Vagina (tissue), 2 donors: ENCODE results near the gene NSMCE4A. TPM values are rescaled to one million over a fixed set of nuclear protein-coding genes. Genes with fewer than 3 reads are reported as not detected.
"Not testable (repeated sequence)": the region's sequence is repeated elsewhere in the genome, so short reads cannot be mapped to it uniquely, and the experiment has no call there.

Experiments
- DNase-seq, 2 donors: peaks; one replicate each; pipeline ENCODE4 v3.0.0-alpha.2; 2017; ENCODE audit errors: extremely low spot score in 2 of 2
- H3K27ac ChIP-seq: fragments of 200-600 bp; sonication (generic); one replicate; pipeline ENCODE4 v1.5.1; 2019
- H3K27me3 ChIP-seq: fragments of 200-600 bp; sonication (generic); one replicate; pipeline ENCODE4 v1.5.1; 2019
- H3K36me3 ChIP-seq, 2 donors: fragments of 200-600 bp; sonication (generic); one replicate each; pipeline ENCODE4 v1.5.1; 2017 to 2019
- H3K4me1 ChIP-seq: fragments of 200-600 bp; sonication (generic); one replicate; pipeline ENCODE4 v1.5.1; 2019
- H3K4me3 ChIP-seq, 2 donors: fragments of 200-600 bp; sonication (generic); 1 replicate in 1 of 2; 2 replicates in 1 of 2; pipeline ENCODE4 v1.5.1; 2016 to 2019
- H3K9me3 ChIP-seq: fragments of 200-600 bp; sonication (generic); one replicate; pipeline ENCODE4 v1.5.1; 2019
- POLR2A ChIP-seq, 2 donors: fragments of 450-650 bp; IDR thresholded peaks; one replicate each; pipeline ENCODE4 v1.6.1; 2017; ENCODE audit warnings: antibody characterized with exemption in 2 of 2, mild to moderate bottlenecking in 2 of 2, moderate library complexity in 2 of 2
- POLR2AphosphoS5 ChIP-seq, 2 donors: sonication (generic); formaldehyde crosslinking; IDR thresholded peaks; one replicate each; pipeline ENCODE4 v1.9.0; 2017; ENCODE audit warnings: antibody characterized with exemption in 2 of 2, mild to moderate bottlenecking in 2 of 2, low read depth in 1 of 2; ENCODE audit not compliant: insufficient read depth in 1 of 2
- intact Hi-C: fragments of 100-400 bp; cut with DNase I; formaldehyde crosslinking; loops from one replicate; pipeline ENCODE4 v1.15.1; 2023
- total RNA-seq: library from RNA; depleted of rRNA; stranded (reverse); fragments of >200 nt; gene quantifications from one replicate; pipeline ENCODE4 v1.2.3, GENCODE V29; 2016
- TF ChIP-seq, protein P1 (sequence below), 3 experiments: fragments of 450-650 bp in 2 of 3; fragments of 200-600 bp in 1 of 3; sonication (generic) in 1 of 3; IDR thresholded peaks; one replicate each; pipeline ENCODE4 v1.5.1; 2017 to 2019; ENCODE audit warnings: antibody characterized with exemption in 3 of 3, mild to moderate bottlenecking in 2 of 3, moderate library complexity in 2 of 3

The NSMCE4A gene
- total RNA-seq, 1 donor from 2014 or later: 80.8 TPM

DNA sequence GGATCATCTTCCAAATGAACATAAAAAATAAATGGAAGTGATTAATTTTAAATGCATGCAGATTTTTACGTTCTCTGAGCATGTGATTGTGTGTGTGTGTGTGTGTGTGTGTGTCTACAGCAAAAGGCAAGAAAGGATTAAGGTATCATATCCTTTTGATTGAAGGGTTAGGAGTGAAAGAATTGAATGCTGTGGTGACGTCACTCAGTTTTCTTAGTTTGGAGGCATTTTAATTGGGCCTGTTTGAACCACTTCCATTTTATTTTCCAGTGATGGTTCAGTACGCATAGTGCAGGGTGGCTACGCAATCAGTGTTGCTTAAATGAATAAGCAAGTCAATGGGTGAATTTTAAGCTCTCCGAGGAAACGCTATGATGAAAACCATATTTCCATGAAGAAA, 45.2 kb upstream of the NSMCE4A start:
- DNase-seq: no peak

DNA sequence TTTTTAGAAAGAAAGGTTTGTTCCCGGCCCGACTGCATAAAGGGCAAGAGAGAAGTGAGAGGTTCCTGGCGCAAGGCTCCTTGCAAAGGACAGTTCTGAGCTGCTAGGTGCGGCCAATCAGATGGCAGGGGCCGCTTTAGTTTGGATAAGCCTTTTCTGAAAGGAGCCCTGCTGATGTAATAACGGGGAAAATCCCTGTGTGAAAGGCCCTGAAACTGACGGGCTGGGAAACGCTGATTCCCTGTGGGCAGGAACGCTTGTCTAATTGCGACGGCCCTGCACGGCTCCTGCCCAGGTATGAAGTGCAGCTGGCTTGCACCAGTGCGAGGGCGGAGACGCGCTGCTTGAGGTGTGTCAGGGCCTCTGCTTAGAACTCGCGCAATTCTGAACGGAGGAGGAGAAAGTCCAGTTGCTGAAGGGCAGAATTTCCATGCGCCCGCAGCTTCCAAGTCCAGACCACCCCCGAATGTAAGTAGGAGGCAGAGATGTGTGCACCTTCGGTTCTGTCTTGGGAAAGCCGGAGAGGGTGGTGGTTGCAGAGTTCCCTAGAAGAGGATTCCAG, 44.5 kb upstream of the NSMCE4A start:
- no peaks in the 10 kb centered on the region for H3K36me3 ChIP-seq
- no peaks in the 10 kb centered on the region for H3K27me3 ChIP-seq
- TF ChIP-seq POLR2AphosphoS5 (IDR thresholded peaks at IDR 0.05; ENCODE audit: insufficient read depth in 1 of 2, low read depth in 1 of 2) (peak in 1 of 2 donors; percentile 47), POLR2A (IDR thresholded peaks at IDR 0.05) (peak in 1 of 2 donors; percentile 17)
- TF ChIP-seq, protein P1, sequence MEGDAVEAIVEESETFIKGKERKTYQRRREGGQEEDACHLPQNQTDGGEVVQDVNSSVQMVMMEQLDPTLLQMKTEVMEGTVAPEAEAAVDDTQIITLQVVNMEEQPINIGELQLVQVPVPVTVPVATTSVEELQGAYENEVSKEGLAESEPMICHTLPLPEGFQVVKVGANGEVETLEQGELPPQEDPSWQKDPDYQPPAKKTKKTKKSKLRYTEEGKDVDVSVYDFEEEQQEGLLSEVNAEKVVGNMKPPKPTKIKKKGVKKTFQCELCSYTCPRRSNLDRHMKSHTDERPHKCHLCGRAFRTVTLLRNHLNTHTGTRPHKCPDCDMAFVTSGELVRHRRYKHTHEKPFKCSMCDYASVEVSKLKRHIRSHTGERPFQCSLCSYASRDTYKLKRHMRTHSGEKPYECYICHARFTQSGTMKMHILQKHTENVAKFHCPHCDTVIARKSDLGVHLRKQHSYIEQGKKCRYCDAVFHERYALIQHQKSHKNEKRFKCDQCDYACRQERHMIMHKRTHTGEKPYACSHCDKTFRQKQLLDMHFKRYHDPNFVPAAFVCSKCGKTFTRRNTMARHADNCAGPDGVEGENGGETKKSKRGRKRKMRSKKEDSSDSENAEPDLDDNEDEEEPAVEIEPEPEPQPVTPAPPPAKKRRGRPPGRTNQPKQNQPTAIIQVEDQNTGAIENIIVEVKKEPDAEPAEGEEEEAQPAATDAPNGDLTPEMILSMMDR (IDR thresholded peaks at IDR 0.05): no peak
- peaks cover 12% of the 10 kb centered on the region for H3K4me1 ChIP-seq
- H3K9me3 ChIP-seq: no peaks in the 10 kb centered on the region
- DNase-seq: no peak
- intact Hi-C loops: no loop called here
- peak overlapping the region; percentile 30 for H3K27ac ChIP-seq
- H3K4me3 ChIP-seq: peak overlapping the region; percentile 8 to 23

More for the DNA sequence above, 45.2 kb upstream of the NSMCE4A start:
- H3K4me1 ChIP-seq: peaks cover 12% of the 10 kb centered on the region
- H3K4me3 ChIP-seq: peak overlapping the region in 1 of 2 donors; percentile 23
- no peaks in the 10 kb centered on the region for H3K36me3 ChIP-seq
- H3K9me3 ChIP-seq: no peaks in the 10 kb centered on the region
- TF ChIP-seq POLR2AphosphoS5 (IDR thresholded peaks at IDR 0.05; ENCODE audit: insufficient read depth in 1 of 2, low read depth in 1 of 2) (no peak), POLR2A (IDR thresholded peaks at IDR 0.05) (no peak)
- TF ChIP-seq, protein P1 (IDR thresholded peaks at IDR 0.05): no peak
- peak overlapping the region; percentile 67 for H3K27ac ChIP-seq
- intact Hi-C loops: no loop called here
- no peaks in the 10 kb centered on the region for H3K27me3 ChIP-seq

DNA sequence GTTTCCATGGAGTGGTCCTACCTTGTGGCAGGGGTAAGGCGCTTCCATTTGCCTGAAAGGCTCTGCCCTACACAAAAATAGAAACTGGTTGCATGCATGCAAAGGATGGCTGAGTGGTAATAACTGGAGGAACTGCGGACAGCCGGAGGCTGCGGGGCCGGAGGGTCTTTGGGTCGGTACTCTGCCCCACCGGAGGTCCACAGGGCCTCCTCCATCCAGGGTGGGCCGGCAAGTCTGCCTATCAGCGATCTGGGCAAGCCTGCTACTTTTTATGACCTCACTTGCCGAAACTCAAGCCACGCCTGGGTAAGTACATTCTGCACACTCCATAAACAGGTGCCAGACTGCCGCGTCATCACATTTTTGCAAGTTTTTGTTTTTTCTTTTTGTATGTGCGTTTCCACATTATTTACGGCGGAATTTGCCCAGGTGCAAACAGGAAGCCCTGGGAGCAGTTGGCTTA, 44.0 kb upstream of the NSMCE4A start:
- peaks cover 12% of the 10 kb centered on the region for H3K4me1 ChIP-seq
- TF ChIP-seq, protein P1 (IDR thresholded peaks at IDR 0.05): no peak
- TF ChIP-seq POLR2AphosphoS5 (IDR thresholded peaks at IDR 0.05; ENCODE audit: insufficient read depth in 1 of 2, low read depth in 1 of 2) (no peak), POLR2A (IDR thresholded peaks at IDR 0.05) (no peak)
- H3K27ac ChIP-seq: peak overlapping the region; percentile 65
- peak overlapping the region; percentile 8 to 23 for H3K4me3 ChIP-seq
- no peak for DNase-seq
- no peaks in the 10 kb centered on the region for H3K36me3 ChIP-seq
- H3K27me3 ChIP-seq: no peaks in the 10 kb centered on the region
- intact Hi-C loops: no loop called here
- H3K9me3 ChIP-seq: no peaks in the 10 kb centered on the region

DNA sequence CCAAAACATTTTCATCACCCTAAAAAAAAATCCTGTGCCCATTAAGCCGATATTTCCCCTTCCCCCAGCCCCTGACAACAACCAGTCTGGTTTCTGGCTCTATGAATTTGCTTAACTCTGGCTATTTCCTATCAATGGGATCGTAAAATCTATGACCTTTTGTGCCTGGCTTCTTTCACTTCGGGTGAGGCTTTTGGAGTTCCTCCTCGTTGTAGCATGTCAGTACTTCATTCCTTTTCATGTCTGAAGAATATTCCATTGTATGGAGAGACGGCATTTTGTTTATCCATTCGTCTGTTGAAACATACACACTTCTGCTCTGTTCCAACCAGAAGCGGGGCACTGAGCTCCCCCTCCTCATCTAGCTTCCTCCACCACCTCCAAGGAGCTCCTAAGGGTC, 43.5 kb upstream of the NSMCE4A start:
- Histone ChIP-seq H3K4me3 (peak overlapping the region; percentile 8 to 23), H3K4me1 (peaks cover 12% of the 10 kb centered on the region), H3K36me3 (no peaks in the 10 kb centered on the region), H3K27me3 (no peaks in the 10 kb centered on the region), H3K9me3 (no peaks in the 10 kb centered on the region), H3K27ac (peak overlapping the region; percentile 65)
- no peak for DNase-seq
- TF ChIP-seq POLR2AphosphoS5 (IDR thresholded peaks at IDR 0.05; ENCODE audit: insufficient read depth in 1 of 2, low read depth in 1 of 2) (no peak), POLR2A (IDR thresholded peaks at IDR 0.05) (no peak)
- TF ChIP-seq, protein P1 (IDR thresholded peaks at IDR 0.05): no peak
- intact Hi-C loops: no loop called here

DNA sequence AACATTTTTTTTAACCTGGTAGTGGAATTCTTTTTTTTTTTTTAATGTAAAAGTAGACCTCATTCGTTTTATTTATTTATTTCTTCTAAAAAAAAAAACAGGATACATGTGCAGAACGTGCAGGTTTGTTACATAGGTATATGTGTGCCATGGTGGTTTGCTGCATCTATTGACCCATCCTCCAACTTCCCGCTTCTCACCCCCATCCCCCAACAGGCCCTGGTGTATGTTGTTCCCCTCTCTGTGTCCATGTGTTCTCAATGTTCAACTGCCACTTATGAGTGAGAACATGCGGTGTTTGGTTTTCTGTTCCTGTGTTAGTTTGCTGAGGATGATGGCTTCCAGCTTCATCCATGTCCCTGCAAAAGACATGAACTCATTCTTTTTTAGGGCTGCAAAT, 42.9 kb upstream of the NSMCE4A start:
- H3K27me3 ChIP-seq, H3K9me3 ChIP-seq, DNase-seq, H3K36me3 ChIP-seq, intact Hi-C loops: not testable (repeated sequence)
- Histone ChIP-seq H3K27ac (peak overlapping the region; percentile 65), H3K4me3 (peak overlapping the region in 1 of 2 donors; percentile 23), H3K4me1 (peaks cover 12% of the 10 kb centered on the region)
